RWPE2 (cell line): ENCODE results near the gene RUFY1.
"Not testable (repeated sequence)": the region's sequence is repeated elsewhere in the genome, so short reads cannot be mapped to it uniquely, and the experiment has no call there.

Experiments
- ATAC-seq: fragments of 200-7000 bp; cut with Tn5 transposase; 3 replicates; pipeline ENCODE4 v1.9.1; 2021; ENCODE audit warnings: low read depth
- DNase-seq: peaks from one replicate; pipeline ENCODE4 v3.0.0-alpha.2; 2020; ENCODE audit warnings: low spot score
- H3K27ac ChIP-seq: fragments of 450-650 bp; 2 replicates; pipeline ENCODE4 v1.5.1; 2017; ENCODE audit warnings: mild to moderate bottlenecking; ENCODE audit not compliant: poor library complexity, severe bottlenecking
- H3K27me3 ChIP-seq: fragments of 250-450 bp; sonication (Bioruptor Pico); 2 replicates; pipeline ENCODE4 v1.5.1; 2021; ENCODE audit warnings: mild to moderate bottlenecking, moderate library complexity; ENCODE audit not compliant: insufficient read depth, poor library complexity, severe bottlenecking
- H3K36me3 ChIP-seq: fragments of 250-450 bp; sonication (Bioruptor Pico); 2 replicates; pipeline ENCODE4 v1.5.1; 2020; ENCODE audit warnings: low read depth, mild to moderate bottlenecking, moderate library complexity
- H3K4me1 ChIP-seq: fragments of 250-450 bp; sonication (Bioruptor Pico); 2 replicates; pipeline ENCODE4 v1.5.1; 2021; ENCODE audit warnings: mild to moderate bottlenecking, moderate library complexity; ENCODE audit not compliant: insufficient read depth, poor library complexity, severe bottlenecking
- H3K4me3 ChIP-seq: fragments of 250-450 bp; sonication (Bioruptor Pico); 2 replicates; pipeline ENCODE4 v1.5.1; 2021; ENCODE audit warnings: mild to moderate bottlenecking, moderate library complexity; ENCODE audit not compliant: severe bottlenecking
- H3K9me3 ChIP-seq: fragments of 250-450 bp; sonication (Bioruptor Pico); 2 replicates; pipeline ENCODE4 v1.5.1; 2021; ENCODE audit warnings: mild to moderate bottlenecking, moderate library complexity; ENCODE audit not compliant: severe bottlenecking
- TF ChIP-seq, protein P1 (sequence below): fragments of 450-650 bp; IDR thresholded peaks from one replicate; pipeline ENCODE4 v1.5.1; 2017; ENCODE audit warnings: mild to moderate bottlenecking, moderate library complexity; ENCODE audit not compliant: poor library complexity, severe bottlenecking

RUFY1 gene

DNA sequence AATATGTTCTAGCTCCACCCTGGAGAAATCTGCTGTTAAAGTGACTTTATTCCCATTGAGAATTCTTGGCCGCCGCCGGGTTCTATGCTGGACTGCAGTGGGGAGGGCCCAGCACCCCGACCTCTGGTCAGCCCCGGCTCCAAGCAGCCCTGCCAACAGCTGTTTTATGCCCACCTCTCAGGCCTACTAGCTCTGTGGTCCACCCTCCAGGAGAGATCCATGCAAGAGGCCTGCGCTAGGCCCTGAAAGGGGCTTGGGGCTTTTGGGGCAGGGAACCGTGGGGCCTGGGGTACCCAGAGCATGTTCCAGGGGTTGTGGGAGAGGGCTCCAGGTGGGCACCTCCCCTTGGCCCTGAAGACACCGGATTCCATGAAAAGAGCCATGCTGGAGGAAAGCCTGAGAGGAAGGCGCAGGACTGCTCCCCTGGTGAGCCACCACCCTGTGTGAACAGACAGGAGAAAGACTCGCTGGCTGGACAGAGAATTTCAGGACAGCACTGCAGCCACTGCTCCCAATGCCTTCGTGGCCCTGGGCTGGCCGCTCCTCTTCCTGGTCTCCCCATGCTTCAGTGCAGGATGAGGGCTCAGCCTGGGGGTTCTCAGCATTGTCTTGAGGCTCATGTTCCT, 44.6 kb upstream of the RUFY1 start:
- H3K9me3 ChIP-seq = no peaks in the 10 kb centered on the region
- H3K4me1 ChIP-seq = no peaks in the 10 kb centered on the region
- no peak overlapping the region for H3K4me3 ChIP-seq
- H3K36me3 ChIP-seq = no peaks in the 10 kb centered on the region
- no peaks in the 10 kb centered on the region for H3K27me3 ChIP-seq
- no peak for DNase-seq
- H3K27ac ChIP-seq = no peak overlapping the region
- TF ChIP-seq, protein P1, sequence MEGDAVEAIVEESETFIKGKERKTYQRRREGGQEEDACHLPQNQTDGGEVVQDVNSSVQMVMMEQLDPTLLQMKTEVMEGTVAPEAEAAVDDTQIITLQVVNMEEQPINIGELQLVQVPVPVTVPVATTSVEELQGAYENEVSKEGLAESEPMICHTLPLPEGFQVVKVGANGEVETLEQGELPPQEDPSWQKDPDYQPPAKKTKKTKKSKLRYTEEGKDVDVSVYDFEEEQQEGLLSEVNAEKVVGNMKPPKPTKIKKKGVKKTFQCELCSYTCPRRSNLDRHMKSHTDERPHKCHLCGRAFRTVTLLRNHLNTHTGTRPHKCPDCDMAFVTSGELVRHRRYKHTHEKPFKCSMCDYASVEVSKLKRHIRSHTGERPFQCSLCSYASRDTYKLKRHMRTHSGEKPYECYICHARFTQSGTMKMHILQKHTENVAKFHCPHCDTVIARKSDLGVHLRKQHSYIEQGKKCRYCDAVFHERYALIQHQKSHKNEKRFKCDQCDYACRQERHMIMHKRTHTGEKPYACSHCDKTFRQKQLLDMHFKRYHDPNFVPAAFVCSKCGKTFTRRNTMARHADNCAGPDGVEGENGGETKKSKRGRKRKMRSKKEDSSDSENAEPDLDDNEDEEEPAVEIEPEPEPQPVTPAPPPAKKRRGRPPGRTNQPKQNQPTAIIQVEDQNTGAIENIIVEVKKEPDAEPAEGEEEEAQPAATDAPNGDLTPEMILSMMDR = no peak
- ATAC-seq = peak; percentile 25; the same call in 1 of the 3 replicates

DNA sequence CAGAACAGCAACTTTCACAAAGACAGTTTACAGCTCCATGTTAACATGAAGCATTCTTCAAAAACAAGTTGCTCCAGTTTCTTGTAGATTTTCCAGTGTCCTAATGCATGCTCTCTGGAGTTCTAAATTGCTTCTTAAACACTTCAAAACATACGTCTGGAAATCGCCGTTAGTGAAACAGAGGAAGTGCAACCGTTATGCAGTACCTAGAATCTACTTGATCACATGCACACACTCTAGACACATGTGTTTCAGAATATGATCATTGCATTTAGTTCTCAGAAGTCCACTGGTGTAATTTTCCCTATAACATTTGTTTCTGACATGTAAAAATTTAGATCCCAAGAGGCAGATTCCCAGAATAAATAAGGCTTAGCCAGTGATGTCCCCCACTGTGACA, 41.1 kb upstream of the RUFY1 start:
- TF ChIP-seq, protein P1 = no peak
- Histone ChIP-seq H3K36me3 (no peaks in the 10 kb centered on the region), H3K27me3 (no peaks in the 10 kb centered on the region), H3K4me3 (no peak overlapping the region), H3K27ac (no peak overlapping the region), H3K4me1 (no peaks in the 10 kb centered on the region), H3K9me3 (no peaks in the 10 kb centered on the region)
- DNase-seq (no peak), ATAC-seq (no peak)

DNA sequence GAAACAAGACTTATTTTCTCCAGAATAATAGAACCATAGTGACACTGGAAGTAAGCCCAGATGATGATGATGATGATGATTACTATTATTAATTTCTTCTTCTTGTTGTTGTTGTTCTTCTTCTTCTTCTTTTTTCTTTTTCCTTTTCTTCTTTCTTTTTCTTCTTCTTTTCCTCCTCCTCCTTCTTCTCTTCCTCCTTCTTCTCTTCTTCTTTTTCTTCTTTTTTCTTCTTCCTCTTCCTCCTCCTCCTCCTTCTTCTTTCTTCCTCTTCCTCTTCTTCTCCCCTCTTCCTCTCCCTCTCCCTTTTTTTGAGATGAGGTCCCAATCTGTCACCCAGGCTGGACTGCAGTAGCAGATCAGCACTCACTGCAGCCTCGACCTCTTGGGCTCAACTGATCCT, 40.5 kb upstream of the RUFY1 start:
- H3K36me3 ChIP-seq = no peaks in the 10 kb centered on the region
- H3K27me3 ChIP-seq = peaks cover 5% of the 10 kb centered on the region
- ATAC-seq = no peak
- no peak overlapping the region for H3K27ac ChIP-seq
- no peaks in the 10 kb centered on the region for H3K4me1 ChIP-seq
- H3K4me3 ChIP-seq = no peak overlapping the region
- TF ChIP-seq, protein P1 = no peak
- H3K9me3 ChIP-seq = no peaks in the 10 kb centered on the region
- DNase-seq = no peak

DNA sequence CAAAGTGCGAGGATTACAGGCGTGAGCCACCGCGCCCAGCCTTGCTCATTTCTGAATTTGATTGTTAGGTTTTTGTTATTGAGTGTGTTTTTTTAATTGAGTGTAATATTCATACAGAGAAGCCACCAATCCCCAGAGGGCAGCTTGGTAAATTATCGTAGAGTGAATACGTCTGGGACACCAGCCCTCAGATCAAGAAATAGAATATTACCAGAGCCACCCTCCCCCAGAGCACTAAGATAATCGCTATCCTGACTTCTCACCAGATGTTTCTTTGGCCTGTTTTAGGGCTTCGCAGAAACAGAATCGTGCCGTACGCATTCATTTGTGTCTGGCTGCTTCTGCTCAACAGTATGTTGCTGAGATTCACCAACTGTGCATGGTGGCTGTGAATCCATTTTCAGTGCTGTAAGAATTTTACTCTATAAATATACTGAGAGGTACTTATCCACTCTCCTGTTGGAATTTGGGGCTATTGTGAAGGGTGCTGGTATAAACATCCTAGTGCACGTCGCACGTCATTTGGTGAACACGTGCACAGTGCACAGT, 37.8 kb upstream of the RUFY1 start:
- H3K27me3 ChIP-seq = peaks cover 5% of the 10 kb centered on the region
- H3K36me3 ChIP-seq = no peaks in the 10 kb centered on the region
- no peaks in the 10 kb centered on the region for H3K9me3 ChIP-seq
- ATAC-seq (no peak), DNase-seq (no peak)
- no peaks in the 10 kb centered on the region for H3K4me1 ChIP-seq
- H3K4me3 ChIP-seq = no peak overlapping the region
- H3K27ac ChIP-seq = no peak overlapping the region
- TF ChIP-seq, protein P1 = no peak

DNA sequence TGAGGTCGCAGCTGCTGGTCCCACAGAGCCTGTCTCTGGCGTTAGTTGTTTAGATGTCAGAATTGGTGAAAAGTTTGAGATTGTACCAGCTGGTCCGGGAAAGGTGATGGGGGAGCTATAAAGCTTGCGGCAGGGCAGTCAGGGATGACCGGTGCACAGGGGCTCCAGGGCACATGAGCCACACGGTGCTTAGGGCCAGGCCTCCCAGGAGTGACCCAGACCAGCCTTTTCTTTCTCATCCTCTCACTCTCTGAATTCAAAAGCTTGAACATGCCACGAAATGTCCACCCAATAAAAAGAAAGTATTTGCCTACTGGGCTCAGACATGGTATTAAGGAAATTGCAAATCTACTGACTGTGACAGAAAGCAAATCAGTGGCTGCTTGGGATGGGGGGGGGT, 34.9 kb upstream of the RUFY1 start:
- H3K4me3 ChIP-seq, ATAC-seq, H3K36me3 ChIP-seq, H3K27me3 ChIP-seq, DNase-seq, H3K9me3 ChIP-seq, H3K27ac ChIP-seq, H3K4me1 ChIP-seq: not testable (repeated sequence)
